GM21515 (cell line): ENCODE results near the gene MTFMT.
"Not testable (repeated sequence)": the region's sequence is repeated elsewhere in the genome, so short reads cannot be mapped to it uniquely, and the experiment has no call there.

ENCODE experiments used
- ATAC-seq: cut with Tn5 transposase; IDR thresholded peaks from one replicate; pipeline ENCODE4 v1.9.1; 2021; ENCODE audit not compliant: unreplicated experiment

The MTFMT gene

DNA sequence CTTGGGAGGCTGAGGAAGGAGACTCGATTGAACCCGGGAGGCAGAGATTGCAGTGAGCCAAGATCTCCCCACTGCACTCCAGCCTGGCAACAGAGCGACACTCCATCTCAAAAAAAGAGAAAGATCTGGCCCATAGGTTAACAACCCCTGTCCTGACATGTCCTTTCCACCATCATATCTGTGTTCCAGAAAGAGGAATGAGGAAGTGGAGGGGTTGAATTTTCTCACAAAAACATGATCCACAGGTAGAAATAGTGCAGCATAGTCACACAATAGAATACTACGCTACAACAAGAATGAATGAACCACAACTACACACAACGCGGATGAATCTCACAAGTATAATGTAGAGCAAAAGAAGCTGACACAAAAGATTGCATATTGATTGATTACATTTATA lies 11.0 kb upstream of the MTFMT start:
- no peak for ATAC-seq

DNA sequence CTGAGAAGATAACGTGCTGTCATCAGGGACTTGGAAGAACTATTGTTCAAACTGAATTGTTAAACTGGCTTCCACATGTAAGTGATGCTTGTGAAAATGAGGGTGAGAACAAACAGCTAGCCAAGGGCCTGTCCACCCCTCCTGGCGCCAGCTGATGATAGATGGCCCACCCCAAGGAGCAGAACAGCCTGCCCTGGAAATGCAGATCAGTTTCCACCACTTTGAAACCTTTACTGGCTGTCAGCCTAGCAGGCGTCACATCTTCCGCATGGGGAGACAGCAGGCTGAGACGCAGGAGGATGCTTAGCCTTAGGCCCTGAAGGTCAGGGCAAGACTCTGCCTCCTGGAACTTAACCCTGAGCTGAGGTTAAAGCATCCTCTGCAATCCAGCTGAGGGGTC lies 9.4 kb upstream of the MTFMT start:
- no peak for ATAC-seq

DNA sequence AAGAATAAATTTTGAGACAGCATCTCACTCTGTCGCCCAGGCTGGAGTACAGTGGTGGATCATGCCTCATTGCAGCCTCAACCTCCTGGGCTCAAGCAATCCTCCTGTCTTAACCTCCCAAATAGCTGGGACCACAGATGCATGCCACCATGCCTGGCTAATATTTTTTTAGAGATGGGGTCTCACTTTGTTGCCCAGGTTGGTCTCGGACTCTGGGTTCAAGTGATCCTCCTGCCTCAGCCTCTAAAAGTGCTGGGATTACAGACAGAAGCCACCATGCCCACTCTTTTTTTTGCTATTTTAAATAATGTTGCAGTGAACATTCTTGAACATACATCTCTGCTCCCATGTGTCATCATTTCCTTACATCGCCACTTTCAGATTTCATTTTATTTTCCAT lies 9.0 kb upstream of the MTFMT start:
- no peak for ATAC-seq

DNA sequence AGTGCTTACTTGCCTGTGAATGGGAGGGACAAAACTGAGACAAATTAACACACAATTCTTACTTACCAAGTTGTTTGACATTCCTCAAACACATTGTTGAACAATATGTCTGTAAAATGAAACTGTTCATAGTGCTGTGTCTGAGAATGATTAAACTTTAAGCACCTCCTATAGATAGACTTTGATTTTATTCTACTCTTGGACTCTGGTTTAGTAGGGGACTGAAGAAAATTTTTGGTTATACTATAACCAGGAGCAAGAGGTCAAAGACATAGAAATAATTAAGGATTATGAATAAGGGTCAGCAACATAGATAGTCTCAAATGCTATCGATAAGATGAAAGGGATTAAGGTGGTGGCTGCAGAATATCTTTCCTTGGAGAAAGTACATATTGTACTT lies 7.9 kb upstream of the MTFMT start:
- no peak for ATAC-seq

DNA sequence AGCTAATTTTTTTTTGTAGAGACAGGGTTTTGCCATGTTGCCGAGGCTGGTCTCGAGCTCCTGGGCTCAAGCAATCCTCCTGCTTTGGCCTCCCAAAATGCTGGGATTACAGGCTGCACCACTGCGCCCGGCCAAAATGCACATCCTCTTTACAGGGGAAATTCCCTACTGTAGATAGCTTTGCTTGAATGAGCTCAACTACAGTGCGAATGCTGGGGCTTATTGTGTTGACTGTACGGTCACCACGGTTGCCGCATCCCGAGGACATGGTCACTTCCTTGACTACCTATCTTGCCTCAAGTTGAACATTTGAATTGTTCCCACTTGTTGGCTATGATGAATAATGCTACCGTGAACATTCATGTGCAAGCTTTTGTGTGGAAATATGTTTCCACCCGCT lies 5.3 kb upstream of the MTFMT start:
- no peak for ATAC-seq

DNA sequence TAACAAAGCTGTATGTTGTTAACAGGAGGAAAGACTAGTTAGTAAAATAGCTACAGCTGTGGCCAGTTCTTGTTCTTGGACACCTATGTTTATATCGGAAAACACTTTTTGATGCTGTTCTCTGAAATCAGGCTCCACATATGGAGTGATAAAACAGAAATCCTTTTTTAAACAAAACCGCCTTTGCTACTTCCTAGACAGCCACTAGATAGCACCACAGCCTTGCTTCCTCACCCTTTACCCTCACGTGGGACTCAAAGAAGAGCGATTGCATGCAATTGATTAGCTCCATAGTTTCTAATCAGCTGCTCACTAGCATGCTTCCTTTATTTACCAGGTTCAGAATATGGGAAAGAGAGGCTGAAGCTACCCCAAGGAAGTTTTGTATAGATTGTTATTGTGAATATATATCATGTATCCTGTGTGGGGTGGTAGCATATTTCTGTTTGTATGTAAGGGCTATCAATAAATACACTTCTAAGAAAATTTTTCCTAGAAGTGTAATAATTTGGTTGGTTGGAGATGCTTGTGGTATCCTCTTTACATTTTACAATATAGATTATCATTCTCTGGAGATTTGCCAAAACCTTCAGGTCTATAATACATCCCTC lies 4.3 kb upstream of the MTFMT start:
- no peak for ATAC-seq

DNA sequence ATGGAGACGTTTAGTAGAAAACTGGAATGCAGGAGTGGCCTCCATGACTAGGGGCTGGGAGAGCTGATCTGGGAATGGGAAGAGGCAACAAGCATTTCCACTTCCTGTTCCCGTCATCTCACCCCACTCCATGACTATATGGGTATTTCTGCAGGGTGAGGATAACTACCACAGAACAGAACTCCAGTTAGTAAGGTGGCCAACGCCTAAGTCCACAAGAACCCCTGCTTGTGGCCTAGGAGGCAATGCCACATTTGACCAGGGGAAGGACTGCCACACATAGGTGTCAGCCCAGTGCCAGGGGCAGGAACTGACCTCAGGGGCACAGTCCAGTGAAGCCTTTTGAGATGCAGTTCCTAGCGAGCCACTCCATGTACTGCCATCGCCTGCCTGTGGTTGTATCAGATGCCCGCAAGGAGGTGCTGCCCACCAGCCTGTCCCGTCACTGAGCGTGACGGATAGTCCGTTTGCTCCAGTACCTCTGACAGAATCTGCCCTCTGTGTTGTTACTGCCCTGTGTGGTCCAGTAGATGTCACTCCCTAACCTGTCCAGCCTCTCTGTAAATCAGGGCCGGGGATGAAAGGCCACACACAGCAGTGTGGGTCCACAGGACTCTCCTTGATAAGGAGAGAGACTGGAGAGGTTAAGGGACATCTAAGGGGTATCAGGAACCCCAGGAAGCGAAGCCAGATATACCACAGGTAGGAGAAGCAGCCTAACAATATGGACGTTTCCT lies 3.5 kb upstream of the MTFMT start:
- ATAC-seq: no peak

DNA sequence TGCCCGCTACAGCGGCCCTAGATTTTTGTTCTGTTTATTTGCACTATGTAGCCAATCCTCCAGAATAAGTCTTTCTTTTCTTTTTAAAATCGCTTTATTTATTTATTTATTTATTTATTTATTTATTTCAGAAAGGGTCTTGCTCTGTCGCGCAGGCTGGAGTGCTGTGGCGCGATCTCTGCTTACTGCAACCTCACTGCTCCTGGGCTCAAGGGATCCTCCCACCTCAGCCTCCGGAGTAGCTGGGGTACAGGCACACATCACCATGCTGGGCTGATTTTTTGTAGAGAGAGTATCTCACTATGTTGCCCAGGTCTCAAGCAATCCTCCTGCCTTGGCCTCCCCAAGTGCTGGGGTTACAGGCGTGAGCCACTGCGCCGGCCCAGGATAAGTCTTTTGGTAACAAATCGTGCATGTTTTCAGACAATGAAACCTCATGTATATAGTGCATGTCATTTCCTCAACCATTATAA lies 333 bp upstream of the MTFMT start:
- ATAC-seq: no peak

DNA sequence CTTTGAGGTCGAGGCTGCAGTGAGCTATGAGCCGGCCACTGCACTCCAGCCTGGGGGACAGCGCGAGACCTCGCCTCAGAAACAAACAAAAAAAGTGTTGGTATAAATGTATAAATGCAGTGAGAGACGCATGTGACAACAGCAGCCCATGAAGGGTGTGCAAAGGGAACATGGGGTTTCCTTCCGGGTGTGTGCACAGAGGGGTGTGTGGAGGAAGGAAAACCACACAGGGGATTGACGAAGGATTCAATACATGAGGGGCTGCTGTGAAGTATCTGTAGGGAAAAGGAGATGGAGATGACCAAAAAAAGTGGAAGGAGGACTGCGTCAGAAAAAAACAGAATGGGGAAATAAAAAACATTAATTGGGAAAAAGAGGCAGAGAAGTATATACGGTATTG lies 1.1 kb downstream of the MTFMT start:
- ATAC-seq: no peak

DNA sequence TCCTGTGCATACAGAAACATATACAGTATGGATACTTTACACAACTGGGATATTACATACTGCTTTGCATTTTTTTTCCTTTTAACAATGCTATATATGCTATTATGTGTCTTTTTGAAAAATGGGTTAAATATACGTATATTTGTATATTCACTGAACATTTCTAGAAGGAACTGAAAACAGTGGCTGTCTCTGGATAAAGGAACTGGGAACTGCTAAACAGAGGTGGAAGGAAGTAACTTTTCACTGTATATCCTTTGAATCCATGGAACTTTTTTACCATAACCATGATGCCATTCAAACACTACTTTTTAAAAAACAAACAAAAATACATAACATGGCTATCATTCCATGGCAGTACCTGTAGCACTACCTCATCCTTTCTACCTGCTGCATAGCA lies 1.8 kb downstream of the MTFMT start:
- no peak for ATAC-seq

DNA sequence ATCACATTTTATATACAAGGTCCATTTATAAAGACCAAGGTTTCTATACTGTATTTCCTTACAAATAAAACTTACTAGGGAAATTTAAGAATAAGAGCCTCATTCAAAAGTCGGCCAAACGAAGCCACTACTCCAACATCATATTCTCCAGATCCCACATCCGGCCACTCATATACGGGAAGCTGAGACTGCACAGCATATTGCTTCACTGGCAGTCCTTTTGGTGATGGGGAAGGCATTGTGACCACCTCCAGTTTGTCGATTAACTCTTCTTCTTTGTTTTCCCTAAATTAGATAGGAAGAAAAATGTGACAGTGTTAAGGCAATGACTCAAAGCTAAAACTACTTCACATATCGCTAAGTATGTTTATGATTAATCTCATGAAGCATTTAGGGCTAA lies 2.7 kb downstream of the MTFMT start:
- ATAC-seq: no peak

DNA sequence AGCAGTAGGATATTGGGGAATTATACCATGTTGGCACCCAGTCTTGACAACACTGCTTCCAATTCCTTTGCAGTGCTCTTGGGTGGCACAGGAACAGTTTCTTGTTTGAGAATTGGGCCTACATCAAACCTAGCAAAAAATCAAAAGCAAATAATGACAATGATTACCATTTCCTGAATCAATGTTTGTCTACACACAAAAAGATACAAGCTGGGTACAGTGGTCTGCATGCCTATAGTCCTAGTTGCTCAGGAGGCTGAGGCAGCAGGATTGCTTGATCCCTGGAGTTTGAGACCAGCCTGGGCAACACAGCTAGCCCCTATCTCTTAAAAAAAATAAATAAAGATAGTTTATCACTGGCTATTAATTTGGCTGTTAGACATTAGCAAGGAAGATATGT lies 8.0 kb downstream of the MTFMT start:
- no peak for ATAC-seq

DNA sequence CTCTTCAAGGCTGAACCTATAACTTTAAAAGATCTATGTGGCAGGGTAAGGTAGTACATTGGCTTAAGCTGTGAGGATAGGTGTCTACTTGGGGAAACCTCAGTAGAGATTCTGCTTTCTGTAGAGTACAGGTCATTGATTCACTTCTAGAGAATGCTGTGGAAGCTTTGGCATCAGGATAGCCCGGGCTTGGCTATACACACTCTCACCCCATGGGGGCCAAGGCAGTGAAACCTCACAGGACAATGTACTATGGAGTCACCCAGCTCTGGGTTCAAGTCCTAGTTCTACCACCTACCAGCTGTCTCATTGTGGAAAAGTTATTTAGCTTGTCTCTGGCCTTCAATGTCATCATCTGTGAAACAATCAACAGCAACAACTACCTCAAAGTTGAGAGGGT lies 9.0 kb downstream of the MTFMT start:
- no peak for ATAC-seq

DNA sequence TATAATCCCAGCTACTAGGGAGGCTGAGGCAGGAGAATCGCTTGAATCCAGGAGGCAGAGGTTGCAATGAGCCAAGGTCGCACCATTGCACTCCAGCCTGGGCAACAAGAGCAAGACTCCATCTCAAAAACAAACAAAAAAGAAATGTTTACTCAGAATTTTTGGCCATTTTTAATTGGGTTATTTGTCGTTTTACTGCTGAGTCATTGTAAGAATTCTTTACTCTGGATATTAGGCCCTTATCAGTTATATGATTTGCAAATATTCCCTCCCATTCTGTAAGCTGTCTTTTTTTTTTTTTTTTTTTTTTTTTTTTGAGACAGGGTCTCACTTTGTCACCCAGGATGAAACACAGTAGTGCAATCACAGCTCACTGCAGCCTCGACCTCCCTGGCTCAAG lies 18.2 kb downstream of the MTFMT start:
- not testable (repeated sequence) for ATAC-seq

DNA sequence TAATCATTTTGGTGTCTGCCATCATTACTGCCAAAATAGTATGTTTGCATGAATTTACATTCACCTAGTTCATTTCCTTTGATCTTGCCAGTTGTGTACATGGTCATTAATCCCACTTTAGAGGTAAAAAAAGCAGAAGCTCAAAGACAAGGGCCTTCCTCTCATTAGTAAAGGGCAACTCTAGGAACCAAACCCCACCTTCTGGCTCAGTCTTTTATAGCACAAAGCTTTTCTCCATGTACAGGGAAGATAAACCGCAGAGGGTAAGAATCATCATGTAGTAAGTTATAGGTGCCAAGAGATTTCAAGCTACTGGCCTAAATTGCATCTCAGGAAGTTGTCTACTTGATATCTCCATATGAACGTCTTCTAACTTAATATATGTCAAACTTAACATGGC lies 20.5 kb downstream of the MTFMT start:
- no peak for ATAC-seq

DNA sequence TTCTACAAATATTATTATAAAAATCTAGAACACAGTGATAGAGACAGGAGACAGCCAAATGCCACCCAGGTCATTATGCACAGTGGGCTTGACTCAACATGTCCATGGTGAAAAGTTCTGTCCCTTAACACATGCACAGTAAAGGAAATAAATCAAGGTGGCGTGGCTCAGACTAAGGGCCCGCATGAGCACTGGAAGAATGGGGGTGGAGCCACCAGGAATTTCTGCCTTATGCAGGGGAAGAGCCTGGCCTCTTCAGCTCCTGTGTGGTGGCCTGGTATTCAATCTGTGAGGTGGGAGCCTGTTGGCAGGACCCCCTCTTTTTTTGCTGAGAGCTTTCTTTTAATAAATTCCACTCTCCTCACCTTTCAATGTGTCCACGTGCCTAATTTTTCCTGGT lies 22.6 kb downstream of the MTFMT start:
- ATAC-seq: no peak

DNA sequence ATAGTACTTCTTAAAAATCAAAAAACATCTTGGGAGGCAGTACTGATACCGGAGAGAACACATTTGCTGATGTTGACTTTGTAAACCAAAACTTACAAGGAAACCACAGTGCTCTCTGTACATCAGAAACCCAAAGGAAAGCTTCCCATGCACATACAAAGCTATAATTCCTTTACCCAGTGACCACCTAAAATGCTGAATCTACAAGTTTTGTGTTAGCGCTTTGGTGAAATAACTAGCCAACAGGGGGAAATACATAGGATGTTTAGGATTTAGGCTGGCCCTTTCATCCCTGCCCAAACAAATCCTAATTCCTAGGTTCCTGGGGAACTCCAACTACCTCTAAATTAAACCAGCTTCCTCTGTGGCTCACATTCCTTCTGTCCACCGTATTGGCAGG lies 24.4 kb downstream of the MTFMT start:
- no peak for ATAC-seq

DNA sequence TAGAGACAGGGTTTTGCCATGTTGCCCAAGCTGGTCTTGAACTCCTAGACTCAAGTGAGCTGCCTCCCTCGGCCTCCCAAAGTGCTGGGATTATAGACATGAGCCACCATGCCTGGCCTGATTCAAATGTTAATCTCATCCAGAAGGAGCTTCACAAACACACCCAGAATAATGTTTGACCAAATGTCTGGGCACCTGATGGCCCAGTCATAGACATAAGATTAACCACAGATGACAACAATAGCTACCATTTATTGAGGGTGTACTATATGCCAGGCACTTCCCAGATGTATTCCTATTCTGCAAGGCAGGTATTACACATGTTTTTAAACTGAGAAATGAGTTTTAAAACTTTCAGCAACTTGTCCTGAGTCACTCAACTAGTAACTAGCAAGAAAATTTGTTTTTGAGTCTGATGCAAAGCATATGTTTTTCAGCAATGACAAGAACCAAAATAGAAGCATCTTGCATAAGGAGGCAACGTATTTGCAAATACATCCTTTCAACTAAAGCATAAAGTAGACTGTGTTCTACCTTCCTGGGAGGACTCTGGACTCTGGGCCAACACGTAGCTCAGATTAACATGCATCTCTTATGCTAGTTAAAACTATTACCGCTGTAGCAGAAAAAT lies 31.6 kb downstream of the MTFMT start:
- ATAC-seq: no peak

DNA sequence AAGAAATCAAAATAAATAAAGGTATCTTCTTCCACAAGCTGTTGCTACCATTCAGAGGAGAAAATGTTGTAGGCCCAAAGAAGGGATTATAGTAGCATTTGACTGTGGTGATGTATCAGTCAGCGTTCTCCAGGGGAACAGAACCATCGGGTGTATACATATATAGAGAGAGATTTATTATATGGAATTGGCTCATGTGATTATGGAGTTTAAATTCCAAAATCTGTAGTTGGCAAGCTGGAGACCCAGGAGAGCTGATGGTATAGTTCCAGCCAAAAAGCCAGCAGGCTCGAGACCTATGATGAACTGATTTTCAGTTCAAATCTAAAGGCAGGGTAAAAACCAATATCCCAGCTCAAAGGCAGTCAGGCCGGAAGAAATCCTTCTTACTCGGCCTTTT lies 32.4 kb downstream of the MTFMT start:
- ATAC-seq: no peak

DNA sequence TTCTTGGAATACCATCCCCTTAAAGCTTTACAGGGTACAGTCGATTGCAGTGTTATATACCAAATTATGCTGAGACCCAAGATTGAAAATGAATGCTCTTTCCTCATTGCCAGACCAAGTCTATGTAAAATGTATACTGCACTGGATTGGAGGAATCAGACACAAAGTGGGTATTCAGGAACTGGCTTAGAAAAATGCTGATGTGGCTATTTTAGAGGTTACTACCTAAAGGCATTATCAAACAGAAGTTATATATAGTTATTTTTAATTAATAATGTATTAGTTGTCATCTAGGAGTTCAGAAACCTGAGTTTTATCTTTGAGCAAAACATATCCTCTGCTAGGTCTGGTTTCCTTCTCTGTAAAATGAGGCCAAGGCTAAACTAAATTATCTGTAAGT lies 36.1 kb downstream of the MTFMT start:
- no peak for ATAC-seq

DNA sequence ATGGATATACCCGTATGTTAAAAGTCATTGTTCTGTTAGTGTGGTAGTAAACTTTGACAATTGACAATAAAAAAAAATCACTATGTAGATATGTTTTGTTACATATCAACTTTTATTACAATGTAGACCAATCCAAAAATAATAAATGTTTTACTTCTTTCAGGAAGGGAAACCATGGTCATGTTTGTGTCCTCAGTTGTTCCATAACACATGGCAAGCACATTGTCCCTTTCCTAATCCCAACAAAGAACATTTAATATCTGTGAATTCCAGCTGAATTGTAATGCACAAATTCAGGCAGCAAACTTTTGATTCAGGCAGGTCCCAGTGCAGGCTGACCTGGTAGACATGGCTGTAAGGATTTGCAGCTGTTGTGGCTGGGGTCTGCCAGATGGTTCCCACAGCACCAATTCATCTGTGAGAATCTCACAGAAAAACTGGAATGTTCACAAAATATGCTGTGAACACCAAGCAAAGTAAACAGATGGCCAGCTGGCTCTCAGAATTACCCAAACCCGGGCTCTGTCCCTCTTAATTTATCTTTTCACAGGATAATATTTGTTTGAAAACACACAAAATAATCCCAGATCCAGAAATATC lies 37.8 kb downstream of the MTFMT start:
- no peak for ATAC-seq

DNA sequence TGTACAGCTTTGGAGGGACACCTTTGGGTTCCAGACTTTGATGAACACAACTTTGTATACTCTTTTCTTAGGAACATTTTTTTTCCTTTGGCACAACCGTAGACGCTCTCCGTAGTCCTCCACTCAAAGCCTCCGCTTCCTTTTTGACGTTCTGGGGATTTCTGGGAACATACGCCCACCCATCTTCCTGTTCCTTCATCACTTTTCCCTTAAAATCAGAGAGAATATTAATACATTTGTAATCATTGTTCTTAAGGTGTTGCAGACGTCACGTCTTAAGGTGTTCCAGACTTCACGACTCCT lies 39.3 kb downstream of the MTFMT start:
- ATAC-seq: no peak
